WI38 (cell line): ENCODE results near the gene OR2W3.

Experiments
- H3K4me3 ChIP-seq: 2 replicates; pipeline ENCODE4 v1.5.1; 2011; ENCODE audit warnings: low read depth, mild to moderate bottlenecking, control low read depth, low read length
- TF ChIP-seq, protein P1 (sequence below): IDR thresholded peaks from 2 replicates; pipeline ENCODE4 v1.5.1; 2012; ENCODE audit warnings: low read depth, mild to moderate bottlenecking, control low read depth, low read length

Gene OR2W3

GRCh38 chr1:247895163-247895637, at the start of gene OR2W3:
OR2W3 (plus strand) TSS chr1:247895587; CDS start chr1:247895587, 0 bp downstream.
- H3K4me3 ChIP-seq = no peak within 1 kb of the TSS
- TF ChIP-seq, protein P1, sequence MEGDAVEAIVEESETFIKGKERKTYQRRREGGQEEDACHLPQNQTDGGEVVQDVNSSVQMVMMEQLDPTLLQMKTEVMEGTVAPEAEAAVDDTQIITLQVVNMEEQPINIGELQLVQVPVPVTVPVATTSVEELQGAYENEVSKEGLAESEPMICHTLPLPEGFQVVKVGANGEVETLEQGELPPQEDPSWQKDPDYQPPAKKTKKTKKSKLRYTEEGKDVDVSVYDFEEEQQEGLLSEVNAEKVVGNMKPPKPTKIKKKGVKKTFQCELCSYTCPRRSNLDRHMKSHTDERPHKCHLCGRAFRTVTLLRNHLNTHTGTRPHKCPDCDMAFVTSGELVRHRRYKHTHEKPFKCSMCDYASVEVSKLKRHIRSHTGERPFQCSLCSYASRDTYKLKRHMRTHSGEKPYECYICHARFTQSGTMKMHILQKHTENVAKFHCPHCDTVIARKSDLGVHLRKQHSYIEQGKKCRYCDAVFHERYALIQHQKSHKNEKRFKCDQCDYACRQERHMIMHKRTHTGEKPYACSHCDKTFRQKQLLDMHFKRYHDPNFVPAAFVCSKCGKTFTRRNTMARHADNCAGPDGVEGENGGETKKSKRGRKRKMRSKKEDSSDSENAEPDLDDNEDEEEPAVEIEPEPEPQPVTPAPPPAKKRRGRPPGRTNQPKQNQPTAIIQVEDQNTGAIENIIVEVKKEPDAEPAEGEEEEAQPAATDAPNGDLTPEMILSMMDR = no peak

DNA sequence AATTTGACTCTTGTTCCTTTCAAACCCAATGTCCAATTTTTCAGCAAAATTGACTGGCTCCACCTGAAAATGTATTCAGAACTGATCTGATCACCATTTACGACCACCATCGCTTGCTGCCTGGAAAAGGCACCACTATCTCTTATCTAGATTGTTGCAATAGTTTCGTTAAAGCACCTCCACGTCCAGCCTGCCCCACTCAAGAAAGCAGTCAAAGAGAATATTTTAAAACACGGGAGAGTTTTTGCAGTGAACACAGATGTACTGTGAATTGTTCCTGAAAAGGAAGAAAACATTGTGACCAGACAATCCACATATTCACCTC, 49.7 kb upstream of the OR2W3 start:
- TF ChIP-seq, protein P1 = no peak
- H3K4me3 ChIP-seq = no peak overlapping the region

GRCh38 chr1:247848346-247848745, 47.0 kb upstream of the OR2W3 start:
- TF ChIP-seq, protein P1 = no peak

DNA sequence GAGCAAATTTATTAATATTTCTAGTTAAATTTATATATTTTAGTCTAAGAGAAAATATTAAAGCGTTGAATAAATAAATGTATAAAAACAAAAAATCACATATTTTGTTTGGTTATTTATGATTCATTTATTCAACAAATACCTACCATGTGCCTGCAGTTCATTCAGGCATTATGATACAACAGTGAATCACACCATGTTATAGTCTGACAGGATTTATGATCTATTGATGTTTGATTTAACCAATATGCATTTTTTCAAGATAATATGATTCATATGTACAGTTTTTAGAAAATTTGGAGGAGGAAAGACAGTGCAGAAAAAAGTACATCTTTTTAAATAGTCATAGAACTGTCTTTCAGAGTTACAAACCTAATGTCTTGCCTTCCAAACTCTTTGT, 45.8 kb upstream of the OR2W3 start:
- H3K4me3 ChIP-seq = no peak overlapping the region
- TF ChIP-seq, protein P1 = no peak

More at GRCh38 chr1:247848346-247848745, 47.0 kb upstream of the OR2W3 start:
- no peak overlapping the region for H3K4me3 ChIP-seq

GRCh38 chr1:247854899-247855545, 40.4 kb upstream of the OR2W3 start:
- TF ChIP-seq, protein P1 = no peak
- H3K4me3 ChIP-seq = no peak overlapping the region

DNA sequence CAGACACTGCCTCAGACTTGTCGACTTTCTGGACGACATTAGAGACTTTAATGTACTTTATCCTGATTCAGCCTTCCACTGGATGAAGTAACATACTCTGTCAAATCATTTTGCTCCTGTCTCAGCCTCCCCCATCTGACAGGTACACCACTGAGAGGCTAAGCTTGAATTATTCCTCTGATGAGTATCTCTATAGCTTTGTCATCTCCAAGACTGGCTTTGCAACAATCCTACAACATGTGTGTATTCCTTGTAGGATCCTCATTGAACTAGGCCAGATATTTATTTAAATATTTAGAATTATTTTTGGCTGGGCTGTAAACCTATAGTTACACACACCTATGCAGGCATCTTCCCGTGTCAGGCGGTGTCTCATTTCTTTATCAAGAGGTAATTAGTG, 39.5 kb upstream of the OR2W3 start:
- TF ChIP-seq, protein P1 = no peak
- no peak overlapping the region for H3K4me3 ChIP-seq

- peak within 1 kb of the TSS; percentile 51 for H3K4me3 ChIP-seq
- TF ChIP-seq, protein P1 = no peak
These were observed 38.1 kb upstream of the OR2W3 start, which contains the start of gene TRIM58 for GRCh38 chr1:247857069-247857984. TRIM58 (plus strand) TSS chr1:247857187; CDS start chr1:247857247, 60 bp downstream.
